Fibroblast of mammary gland (primary cell): Measurements from ENCODE around the gene MED6.

ENCODE experiments used
- DNase-seq: peaks from one replicate; pipeline ENCODE4 v3.0.0-alpha.2; 2010; ENCODE audit warnings: low read depth
- H3K4me3 ChIP-seq: 2 replicates; pipeline ENCODE4 v1.5.1; 2011; ENCODE audit warnings: low read depth, mild to moderate bottlenecking, low read length, moderate library complexity; ENCODE audit not compliant: control insufficient read depth
- TF ChIP-seq, protein P1 (sequence below): conservative IDR thresholded peaks from 2 replicates; pipeline ENCODE4 v1.5.1; 2011; ENCODE audit warnings: low read depth, low read length, inconsistent platforms; ENCODE audit not compliant: control insufficient read depth, insufficient read depth

MED6 gene

DNA sequence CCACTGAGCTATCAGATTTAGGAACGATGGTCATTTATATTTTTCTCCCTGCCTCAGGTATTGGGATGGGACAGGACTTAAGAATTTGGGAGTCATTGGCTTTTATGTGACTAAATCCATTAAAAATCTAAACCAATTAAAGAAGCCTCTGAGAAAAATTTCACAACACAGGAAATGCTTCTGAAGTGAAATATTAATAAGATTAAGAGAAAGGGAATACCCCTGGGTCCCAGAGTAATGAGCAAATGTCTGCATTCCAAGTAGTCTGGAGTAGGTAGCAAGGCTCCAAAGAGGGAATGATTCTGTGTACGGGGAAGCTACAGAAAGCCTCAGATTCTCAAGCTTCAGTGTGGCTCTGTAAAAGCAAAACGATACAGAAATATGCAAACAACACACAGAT is 707 bp upstream of the MED6 start:
- H3K4me3 ChIP-seq: peak overlapping the region; percentile 47
- peak; percentile 40 for DNase-seq
- TF ChIP-seq, protein P1, sequence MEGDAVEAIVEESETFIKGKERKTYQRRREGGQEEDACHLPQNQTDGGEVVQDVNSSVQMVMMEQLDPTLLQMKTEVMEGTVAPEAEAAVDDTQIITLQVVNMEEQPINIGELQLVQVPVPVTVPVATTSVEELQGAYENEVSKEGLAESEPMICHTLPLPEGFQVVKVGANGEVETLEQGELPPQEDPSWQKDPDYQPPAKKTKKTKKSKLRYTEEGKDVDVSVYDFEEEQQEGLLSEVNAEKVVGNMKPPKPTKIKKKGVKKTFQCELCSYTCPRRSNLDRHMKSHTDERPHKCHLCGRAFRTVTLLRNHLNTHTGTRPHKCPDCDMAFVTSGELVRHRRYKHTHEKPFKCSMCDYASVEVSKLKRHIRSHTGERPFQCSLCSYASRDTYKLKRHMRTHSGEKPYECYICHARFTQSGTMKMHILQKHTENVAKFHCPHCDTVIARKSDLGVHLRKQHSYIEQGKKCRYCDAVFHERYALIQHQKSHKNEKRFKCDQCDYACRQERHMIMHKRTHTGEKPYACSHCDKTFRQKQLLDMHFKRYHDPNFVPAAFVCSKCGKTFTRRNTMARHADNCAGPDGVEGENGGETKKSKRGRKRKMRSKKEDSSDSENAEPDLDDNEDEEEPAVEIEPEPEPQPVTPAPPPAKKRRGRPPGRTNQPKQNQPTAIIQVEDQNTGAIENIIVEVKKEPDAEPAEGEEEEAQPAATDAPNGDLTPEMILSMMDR: no peak

DNA sequence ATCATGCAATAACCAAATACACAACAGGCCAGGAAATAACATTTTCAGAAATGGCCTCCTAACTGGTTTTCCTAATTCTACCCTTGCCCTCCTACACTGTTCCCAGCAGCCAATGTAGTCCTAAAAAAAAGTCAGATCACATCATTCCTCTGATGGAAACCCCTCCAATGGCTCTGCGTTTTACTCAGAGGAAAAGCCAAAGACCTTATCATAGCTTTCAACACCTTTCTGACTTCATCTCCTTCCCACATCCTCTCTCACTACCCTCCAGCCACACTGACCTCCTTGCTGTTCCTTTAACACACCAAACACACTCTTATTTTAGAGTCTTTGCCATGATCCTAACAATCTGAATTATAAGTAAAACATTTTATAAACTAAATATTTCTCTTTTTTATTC is 1.1 kb downstream of the MED6 start:
- TF ChIP-seq, protein P1: no peak
- H3K4me3 ChIP-seq: peak overlapping the region; percentile 83
- DNase-seq: no peak

DNA sequence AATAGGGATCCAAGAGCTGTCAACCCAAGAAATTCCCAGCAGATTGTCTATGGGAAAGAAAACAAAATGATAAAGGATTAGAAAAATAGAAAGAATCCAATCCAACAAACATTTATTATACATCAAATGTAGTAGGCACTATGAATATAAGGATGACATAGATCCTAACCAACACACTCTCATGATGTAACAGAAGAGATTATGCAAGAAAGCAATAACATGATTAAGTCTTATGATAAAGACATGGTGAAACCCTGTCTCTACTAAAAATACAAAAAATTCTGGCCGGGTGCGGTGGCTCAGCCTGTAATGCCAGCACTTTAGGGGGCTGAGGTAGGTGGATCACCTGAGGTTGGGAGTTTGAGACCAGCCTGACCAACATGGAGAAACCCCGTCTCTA is 2.7 kb downstream of the MED6 start:
- TF ChIP-seq, protein P1: no peak

DNA sequence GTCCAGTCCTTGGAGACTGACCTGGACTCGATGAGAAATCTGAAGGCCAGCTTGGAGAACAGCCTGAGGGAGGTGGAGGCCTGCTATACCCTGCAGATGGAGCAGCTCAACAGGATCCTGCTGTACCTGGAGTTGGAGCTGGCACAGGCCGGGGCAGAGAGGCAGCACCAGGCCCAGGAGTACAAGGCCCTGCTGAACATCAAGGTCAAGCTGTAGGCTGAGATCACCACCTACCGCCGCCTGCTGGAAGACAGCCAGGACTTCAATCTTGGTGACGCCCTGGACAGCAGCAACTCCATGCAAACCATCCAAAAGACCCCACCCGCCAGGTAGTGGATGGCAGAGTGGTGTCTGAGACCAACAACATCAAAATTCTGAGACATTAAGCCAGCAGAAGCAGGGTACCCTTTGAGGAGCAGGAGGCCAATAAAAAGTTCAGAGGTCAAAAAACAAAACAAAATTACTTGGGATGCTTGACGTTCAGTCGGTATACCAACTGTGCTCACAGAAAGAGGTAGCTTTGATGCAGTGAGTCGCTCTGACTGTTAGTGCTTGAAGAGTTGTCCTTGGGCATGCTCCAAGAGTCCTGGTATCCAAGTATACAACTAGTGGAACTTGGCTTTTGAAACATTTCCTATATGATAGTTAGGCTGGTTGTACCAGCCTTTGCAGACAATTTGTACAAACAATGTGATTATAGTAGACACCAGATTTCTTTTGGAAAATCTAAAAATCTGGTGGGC is 4.8 kb downstream of the MED6 start:
- no peak overlapping the region for H3K4me3 ChIP-seq
- DNase-seq: peak; percentile 52
- TF ChIP-seq, protein P1: no peak

More for the DNA sequence above, 2.7 kb downstream of the MED6 start:
- DNase-seq: no peak
- no peak overlapping the region for H3K4me3 ChIP-seq

DNA sequence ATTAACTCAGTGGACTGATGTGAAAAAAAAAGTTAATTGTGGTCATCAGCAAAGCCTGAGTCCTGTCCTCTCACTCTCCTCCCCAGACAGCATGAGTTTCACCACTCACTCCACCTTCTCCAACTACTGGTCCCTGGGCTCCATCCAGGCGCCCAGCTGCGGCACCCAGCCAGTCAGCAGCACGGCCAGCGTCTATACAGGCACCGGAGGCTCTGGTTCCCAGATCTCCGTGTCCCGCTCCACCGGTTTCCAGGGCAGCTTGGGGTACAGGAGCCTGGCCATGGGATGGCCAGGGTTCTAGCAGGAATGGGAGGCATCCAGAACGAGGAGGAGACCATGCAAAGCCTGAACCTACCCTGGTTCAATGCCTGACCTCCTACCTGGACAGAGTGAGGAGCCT is 6.0 kb downstream of the MED6 start:
- no peak for DNase-seq
- no peak overlapping the region for H3K4me3 ChIP-seq
- TF ChIP-seq, protein P1: no peak

DNA sequence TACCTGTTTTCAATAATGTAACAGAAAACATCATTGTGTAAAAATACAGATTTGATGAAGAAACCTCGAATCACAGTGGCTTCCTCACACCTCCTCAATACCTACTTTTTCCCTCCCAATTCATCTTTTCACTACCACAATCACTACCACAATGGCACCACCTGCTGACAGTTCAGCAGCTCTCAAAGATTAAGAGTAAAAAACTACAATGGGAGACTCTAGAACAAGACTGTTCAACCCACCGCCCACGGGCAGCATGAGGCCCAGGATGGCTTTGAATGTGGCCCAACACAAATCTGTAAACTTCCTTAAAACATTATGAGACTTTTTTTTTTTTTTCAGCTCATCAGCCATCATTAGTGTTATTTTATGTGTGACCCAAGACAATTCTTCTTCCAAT is 15.2 kb downstream of the MED6 start:
- DNase-seq: peak; percentile 18
- TF ChIP-seq, protein P1: peak; percentile 25
- no peak overlapping the region for H3K4me3 ChIP-seq
